Left renal cortex interstitium (tissue), 4 donors: ENCODE measurements around the gene MRPL44. TPM values are rescaled to one million over a fixed set of nuclear protein-coding genes. Genes with fewer than 3 reads are reported as not detected.
"Not testable (repeated sequence)": the region's sequence is repeated elsewhere in the genome, so short reads cannot be mapped to it uniquely, and the experiment has no call there.

Experiments
- DNase-seq, 4 donors: peaks; one replicate each; pipeline ENCODE4 v3.0.0-alpha.2; 2013; ENCODE audit warnings: low read depth in 4 of 4, low spot score in 2 of 4, missing footprints in 1 of 4
- polyA plus RNA-seq, 4 donors: library from polyadenylated mRNA; unstranded; fragments of 120-200 nt; gene quantifications; one replicate each; pipeline ENCODE4 v1.2.1, GENCODE V29; 2013; ENCODE audit not compliant: insufficient read length in 4 of 4

MRPL44 gene
- polyA plus RNA-seq, 4 donors: 33.8 to 39.3 (median 35.4) TPM

GRCh38 chr2:223999862-224000261, 42.6 kb downstream of the MRPL44 start:
- DNase-seq: no peak

- DNase-seq: not testable (repeated sequence)
These were observed 43.4 kb downstream of the MRPL44 start for GRCh38 chr2:224000662-224001061.

GRCh38 chr2:224004105-224004695, 46.9 kb downstream of the MRPL44 start:
- no peak for DNase-seq

- no peak for DNase-seq
These were observed 51.5 kb downstream of the MRPL44 start for GRCh38 chr2:224008702-224009261.

GRCh38 chr2:224009605-224010315, 52.5 kb downstream of the MRPL44 start:
- DNase-seq: no peak

GRCh38 chr2:224011837-224012236, 54.6 kb downstream of the MRPL44 start:
- DNase-seq: no peak

- DNase-seq: no peak
These were observed 57.1 kb downstream of the MRPL44 start for GRCh38 chr2:224014336-224014735.

- no peak for DNase-seq
These were observed 59.7 kb downstream of the MRPL44 start for GRCh38 chr2:224016963-224017362.

Other genes with a start within 250 kb of the MRPL44 start
- 10 to 100 TPM; 11.4 to 18.8 (median 12.5) TPM for gene AP1S3, start 119.9 kb upstream of the MRPL44 start, polyA plus RNA-seq
- gene WDFY1, start 12.1 kb upstream of the MRPL44 start, polyA plus RNA-seq: 10 to 100 TPM; 57.5 to 64.0 (median 59.6) TPM
- 100 to 1,000 TPM in 3 of 4 donors, 10 to 100 TPM in 1; 95.5 to 140 (median 124) TPM for gene SERPINE2, start 81.8 kb downstream of the MRPL44 start, polyA plus RNA-seq